IMR-90 (cell line): ENCODE data around the gene OSCP1. TPM values are rescaled to one million over a fixed set of nuclear protein-coding genes. Genes with fewer than 3 reads are reported as not detected.

ENCODE experiments used
- ATAC-seq: fragments of 200-7000 bp; cut with Tn5 transposase; 2 replicates; pipeline ENCODE4 v1.9.1; 2020; ENCODE audit warnings: low read depth, mild to moderate bottlenecking, moderate library complexity
- BruUV-seq: library from RNA; stranded (reverse); fragments of 400-500 nt; replicated peaks from 2 replicates; lab custom pipeline; 2021; lab: Mats Ljungman, UMichigan
- CTCF ChIA-PET: fragments of 300-600 bp; formaldehyde crosslinking; extraction: SDS; loops from one replicate; lab custom pipeline; 2021; ENCODE audit warnings: antibody characterized with exemption; lab: Yijun Ruan, JAX
- POLR2A ChIA-PET: fragments of 300-600 bp; sonication (Branson Sonifier 250); formaldehyde crosslinking; loops from one replicate; lab custom pipeline; 2022; ENCODE audit warnings: antibody characterized with exemption; ENCODE audit not compliant: unreplicated experiment; lab: Charles Lee
- DNase-seq: peaks from one replicate; pipeline ENCODE4 v3.0.0; 2013
- H2AFZ ChIP-seq: replicated peaks from 2 replicates; pipeline ENCODE3; 2013; ENCODE audit warnings: low read length, mild to moderate bottlenecking; ENCODE audit not compliant: poor library complexity
- H2AK5ac ChIP-seq: 2 replicates; pipeline ENCODE4 v1.6.1; 2013; ENCODE audit warnings: low read depth, low read length, inconsistent platforms
- H2AK9ac ChIP-seq: replicated peaks from 2 replicates; pipeline ENCODE3; 2013; ENCODE audit warnings: mild to moderate bottlenecking, low read depth, low read length, moderate library complexity; ENCODE audit not compliant: poor library complexity
- H2BK120ac ChIP-seq: 2 replicates; pipeline ENCODE4 v1.6.1; 2013; ENCODE audit warnings: low read depth, low read length, inconsistent platforms
- H2BK15ac ChIP-seq: 3 replicates; pipeline ENCODE4 v1.6.1; 2013; ENCODE audit warnings: low read depth, low read length, inconsistent platforms
- H2BK20ac ChIP-seq: 2 replicates; pipeline ENCODE4 v1.6.1; 2013; ENCODE audit warnings: low read depth, mild to moderate bottlenecking, inconsistent platforms, low read length, moderate library complexity
- H2BK5ac ChIP-seq: 2 replicates; pipeline ENCODE4 v1.6.1; 2013; ENCODE audit warnings: mild to moderate bottlenecking, low read depth, low read length, inconsistent platforms; ENCODE audit not compliant: poor library complexity, severe bottlenecking
- H3K14ac ChIP-seq: replicated peaks from 2 replicates; pipeline ENCODE4 v1.6.1; 2013; ENCODE audit warnings: low read depth, low read length, inconsistent platforms
- H3K18ac ChIP-seq: 2 replicates; pipeline ENCODE4 v1.6.1; 2013; ENCODE audit warnings: low read depth, low read length, control low read depth
- H3K23ac ChIP-seq: 2 replicates; pipeline ENCODE4 v1.6.1; 2013; ENCODE audit warnings: low read depth, low read length, inconsistent platforms
- H3K27ac ChIP-seq: 2 replicates; pipeline ENCODE4 v1.5.1; 2013; ENCODE audit warnings: mild to moderate bottlenecking, control low read depth, low read length; ENCODE audit not compliant: insufficient read depth
- H3K27me3 ChIP-seq: 2 replicates; pipeline ENCODE4 v1.6.1; 2013; ENCODE audit warnings: low read length; ENCODE audit not compliant: control insufficient read depth, insufficient read depth
- H3K36me3 ChIP-seq: 2 replicates; pipeline ENCODE4 v1.6.1; 2013; ENCODE audit warnings: low read length, mixed read lengths; ENCODE audit not compliant: control insufficient read depth, insufficient read depth
- H3K4ac ChIP-seq: 2 replicates; pipeline ENCODE4 v1.6.1; 2013; ENCODE audit warnings: low read depth, low read length, inconsistent platforms
- H3K4me1 ChIP-seq: 2 replicates; pipeline ENCODE4 v1.6.1; 2013; ENCODE audit warnings: low read length, mixed read lengths; ENCODE audit not compliant: control insufficient read depth, insufficient read depth
- H3K4me2 ChIP-seq: 2 replicates; pipeline ENCODE4 v1.6.1; 2013; ENCODE audit warnings: low read depth, mild to moderate bottlenecking, control low read depth, low read length, moderate library complexity
- H3K4me3 ChIP-seq: 2 replicates; pipeline ENCODE4 v1.5.1; 2013; ENCODE audit warnings: low read depth, mild to moderate bottlenecking, control low read depth, low read length, moderate library complexity; ENCODE audit not compliant: insufficient read depth
- H3K56ac ChIP-seq: 2 replicates; pipeline ENCODE4 v1.6.1; 2013; ENCODE audit warnings: low read length, inconsistent platforms; ENCODE audit not compliant: insufficient read depth; ENCODE audit errors: extremely low read depth
- H3K79me1 ChIP-seq, 2 experiments: 2 replicates each; pipeline ENCODE4 v1.6.1; 2013; ENCODE audit warnings: low read length in 2 of 2, inconsistent platforms in 1 of 2, low read depth in 1 of 2
- H3K9ac ChIP-seq: 2 replicates; pipeline ENCODE4 v1.6.1; 2013; ENCODE audit warnings: low read depth, low read length, control low read depth
- H3K9me1 ChIP-seq: 2 replicates; pipeline ENCODE4 v1.6.1; 2013; ENCODE audit warnings: low read length, inconsistent platforms; ENCODE audit not compliant: insufficient read depth
- H3K9me3 ChIP-seq: 2 replicates; pipeline ENCODE4 v1.6.1; 2013; ENCODE audit warnings: low read length; ENCODE audit not compliant: control insufficient read depth, insufficient read depth
- H4K20me1 ChIP-seq: 2 replicates; pipeline ENCODE4 v1.6.1; 2013; ENCODE audit warnings: low read length, inconsistent platforms; ENCODE audit not compliant: insufficient read depth
- H4K5ac ChIP-seq: 2 replicates; pipeline ENCODE4 v1.6.1; 2013; ENCODE audit warnings: mild to moderate bottlenecking, low read depth, low read length, control low read depth
- H4K8ac ChIP-seq, 2 experiments: 2 replicates each; pipeline ENCODE4 v1.6.1; 2013; ENCODE audit warnings: low read depth in 2 of 2, low read length in 2 of 2, control low read depth in 1 of 2, inconsistent platforms in 1 of 2
- H4K91ac ChIP-seq: 2 replicates; pipeline ENCODE4 v1.6.1; 2013; ENCODE audit warnings: low read depth, low read length, inconsistent platforms; ENCODE audit not compliant: insufficient read depth
- CEBPB ChIP-seq: IDR thresholded peaks from 2 replicates; pipeline ENCODE4 v1.6.1; 2012; ENCODE audit warnings: low read depth, low read length, improper control_type of control experiment
- CTCF ChIP-seq: conservative IDR thresholded peaks from 2 replicates; pipeline ENCODE4 v1.5.1; 2012; ENCODE audit warnings: mild to moderate bottlenecking, low read depth, low read length, improper control_type of control experiment
- MXI1 ChIP-seq: IDR thresholded peaks from 2 replicates; pipeline ENCODE4 v1.6.1; 2012; ENCODE audit warnings: low read depth, mild to moderate bottlenecking, low read length, moderate library complexity, borderline replicate concordance
- NFE2L2 ChIP-seq: fragments of 150-350 bp; IDR thresholded peaks from 2 replicates; pipeline ENCODE4 v1.6.1; 2016; ENCODE audit warnings: low read depth, mild to moderate bottlenecking, low read length
- POLR2A ChIP-seq: IDR thresholded peaks from 2 replicates; pipeline ENCODE4 v1.6.1; 2012; ENCODE audit warnings: mild to moderate bottlenecking, low read depth, low read length
- RCOR1 ChIP-seq: IDR thresholded peaks from 2 replicates; pipeline ENCODE4 v1.6.1; 2012; ENCODE audit warnings: mild to moderate bottlenecking, low read length, improper control_type of control experiment; ENCODE audit not compliant: insufficient replicate concordance
- WGBS, 2 experiments: methylation state at CpG; one replicate each; pipeline versions ENCODE4 v1.1.5 to v1.1.7; 2013; ENCODE audit warnings: missing lambda C conversion rate in 2 of 2; ENCODE audit not compliant: insufficient read length in 1 of 2; ENCODE audit errors: extremely low coverage in 2 of 2; 5-methylcytosine and 5-hydroxymethylcytosine counted together
- dilution Hi-C: fragments of 300-500 bp; cut with HindIII; formaldehyde crosslinking; loops from one replicate; pipeline ENCODE4 v1.14.3; 2018; ENCODE audit warnings: low sequenced_read_pairs; ENCODE audit not compliant: unreplicated experiment
- in situ Hi-C: fragments of 300-500 bp; cut with MboI; formaldehyde crosslinking; loops from 3 replicates; pipeline ENCODE4 v1.14.3; 2019; ENCODE audit warnings: low sequenced_read_pairs, inconsistent platforms, mixed read lengths
- intact Hi-C: fragments of 100-400 bp; cut with micrococcal nuclease; formaldehyde crosslinking; loops from 2 replicates; pipeline ENCODE4 v1.10.0; 2022
- polyA plus RNA-seq, 3 experiments: library from polyadenylated mRNA; depleted of rRNA; stranded (reverse); fragments of >200 nt; gene quantifications; 2 replicates each; pipeline ENCODE4 v1.2.3, GENCODE V29; 2012; ENCODE audit warnings: low replicate concordance in 1 of 3
- total RNA-seq: library from RNA; depleted of rRNA; stranded (reverse); fragments of >200 nt; gene quantifications from 2 replicates; pipeline ENCODE4 v1.2.3, GENCODE V29; 2012

Gene OSCP1
- total and polyA plus RNA-seq, 2 of the 4 experiments (the other 2 are of a cell fraction), result 7.8 to 11.8 TPM

DNA sequence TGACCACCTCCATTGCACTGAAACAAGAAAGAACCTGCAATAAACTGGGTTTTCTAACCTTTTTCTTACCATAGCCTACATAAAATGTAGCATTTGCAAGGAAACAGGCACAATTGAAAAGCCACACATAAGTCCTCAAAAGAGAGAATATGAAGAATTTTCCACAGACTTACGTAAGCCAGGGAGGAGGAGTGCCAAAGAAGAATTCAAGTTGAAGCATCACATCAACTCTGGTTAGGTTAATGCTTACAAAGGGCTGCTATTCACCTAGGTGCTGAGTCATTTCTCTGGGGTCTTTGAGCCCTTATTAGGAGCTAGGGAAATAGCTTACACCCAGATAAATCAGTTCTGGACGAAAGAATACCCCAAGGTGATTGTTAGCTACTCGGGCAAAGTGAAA lies 9.6 kb downstream of the OSCP1 start:
- Histone ChIP-seq H3K4me3 (no peak overlapping the region), H3K79me1 (no peaks in the 10 kb centered on the region), H3K18ac (no peak overlapping the region), H3K36me3 (0 out of 2 replicates have a peak, but pooled peaks cover 2% of the 10 kb centered on the region), H3K9me3 (no peaks in the 10 kb centered on the region), H4K91ac (no peak overlapping the region), H3K9me1 (peaks cover 3% of the 10 kb centered on the region), H2AK5ac (no peak overlapping the region), H3K14ac (no peak overlapping the region), H3K4me2 (no peak overlapping the region), H2BK120ac (no peak overlapping the region), H3K4ac (no peak overlapping the region), H4K8ac (no peak overlapping the region), H2BK5ac (no peak overlapping the region), H3K4me1 (peaks cover 3% of the 10 kb centered on the region; the same call in 1 of the 2 replicates), H4K20me1 (no peaks in the 10 kb centered on the region; the same call in 1 of the 2 replicates), H2AFZ (no peak overlapping the region), H4K5ac (no peak overlapping the region), H2BK20ac (no peak overlapping the region), H3K27me3 (no peaks in the 10 kb centered on the region), H3K27ac (no peak overlapping the region), H3K9ac (no peak overlapping the region), H3K23ac (no peak overlapping the region), H2AK9ac (no peak overlapping the region), H3K56ac (no peak overlapping the region), H2BK15ac (no peak overlapping the region)
- ChIA-PET POLR2A (no interaction called here), CTCF (interaction anchor here (1.5 kb wide), 1 partner anchor 9 kb away, joined by 4 read pairs; the partner anchor contains the start of gene OSCP1)
- ATAC-seq, result no peak
- TF ChIP-seq RCOR1 (no peak), NFE2L2 (no peak), POLR2A (no peak), CEBPB (no peak), CTCF (no peak), MXI1 (no peak)
- intact Hi-C loops, result no loop called here
- no peak for DNase-seq
- no TSS peak for BruUV-seq
- WGBS, 2 experiments, result 80% methylated on average over 1 of the region's 3 CpGs; no CpG with 5 or more reads in 1 of the 2 experiments
- dilution Hi-C loops, result no loop called here
- in situ Hi-C loops, result no loop called here
